Liver (tissue), 9 donors: ENCODE measurements around the gene PRELID3B. TPM values are rescaled to one million over a fixed set of nuclear protein-coding genes. Genes with fewer than 3 reads are reported as not detected.

Experiments
- DNase-seq: peaks from one replicate; pipeline ENCODE4 v3.0.0-alpha.2; 2017; ENCODE audit warnings: low spot score
- H3K27ac ChIP-seq, 2 donors: one replicate each; pipeline ENCODE4 v1.7.0; 2013; ENCODE audit warnings: inconsistent platforms in 2 of 2, low read length in 2 of 2, control low read depth in 1 of 2, low read depth in 1 of 2, mild to moderate bottlenecking in 1 of 2
- H3K27me3 ChIP-seq, 4 donors: one replicate each; pipeline versions ENCODE4 v1.6.1 to v1.7.0; 2013; ENCODE audit warnings: low read length in 3 of 4, inconsistent platforms in 1 of 4, mild to moderate bottlenecking in 1 of 4, moderate library complexity in 1 of 4; ENCODE audit not compliant: control insufficient read depth in 4 of 4, insufficient read depth in 4 of 4
- H3K36me3 ChIP-seq, 4 donors: one replicate each; pipeline versions ENCODE4 v1.6.1 to v1.7.0; 2013; ENCODE audit warnings: low read length in 3 of 4, mild to moderate bottlenecking in 3 of 4, low read depth in 1 of 4, moderate library complexity in 1 of 4; ENCODE audit not compliant: control insufficient read depth in 4 of 4, insufficient read depth in 3 of 4
- H3K4me1 ChIP-seq, 4 donors: one replicate each; pipeline versions ENCODE4 v1.6.1 to v1.7.0; 2013; ENCODE audit warnings: low read length in 3 of 4, mild to moderate bottlenecking in 3 of 4, moderate library complexity in 1 of 4; ENCODE audit not compliant: control insufficient read depth in 4 of 4, insufficient read depth in 4 of 4
- H3K4me3 ChIP-seq, 3 donors: one replicate each; pipeline versions ENCODE4 v1.6.1 to v1.7.0; 2013; ENCODE audit warnings: low read length in 3 of 3, control low read depth in 1 of 3, low read depth in 1 of 3, mild to moderate bottlenecking in 1 of 3
- H3K9ac ChIP-seq, 2 donors: one replicate each; pipeline ENCODE4 v1.7.0; 2013; ENCODE audit warnings: low read length in 2 of 2, mild to moderate bottlenecking in 2 of 2, moderate library complexity in 2 of 2, control low read depth in 1 of 2, low read depth in 1 of 2
- H3K9me3 ChIP-seq, 4 donors: one replicate each; pipeline versions ENCODE4 v1.6.1 to v1.7.0; 2013; ENCODE audit warnings: low read length in 3 of 4; ENCODE audit not compliant: control insufficient read depth in 4 of 4
- EGR1 ChIP-seq, 2 donors: IDR thresholded peaks; 2 replicates each; pipeline ENCODE4 v1.6.1; 2016 to 2018; ENCODE audit warnings: antibody characterized with exemption in 2 of 2, low read depth in 2 of 2
- FOXA1 ChIP-seq: IDR thresholded peaks from 2 replicates; pipeline ENCODE4 v1.6.1; 2016; ENCODE audit warnings: antibody characterized with exemption
- FOXA2 ChIP-seq: IDR thresholded peaks from 2 replicates; pipeline ENCODE4 v1.6.1; 2016; ENCODE audit warnings: antibody characterized with exemption
- GABPA ChIP-seq, 2 donors: IDR thresholded peaks in 1 of 2; conservative IDR thresholded peaks in 1 of 2; 2 replicates each; pipeline ENCODE4 v1.6.1; 2016; ENCODE audit warnings: antibody characterized with exemption in 2 of 2, mild to moderate bottlenecking in 1 of 2, moderate library complexity in 1 of 2
- RAD21 ChIP-seq, 2 donors: IDR thresholded peaks; 2 replicates each; pipeline ENCODE4 v1.6.1; 2016; ENCODE audit warnings: antibody characterized with exemption in 2 of 2, mild to moderate bottlenecking in 2 of 2
- RXRA ChIP-seq, 2 donors: IDR thresholded peaks; 2 replicates each; pipeline ENCODE4 v1.6.1; 2017 to 2018; ENCODE audit warnings: antibody characterized with exemption in 2 of 2, mild to moderate bottlenecking in 1 of 2
- SP1 ChIP-seq: IDR thresholded peaks from 2 replicates; pipeline ENCODE4 v1.6.1; 2018; ENCODE audit warnings: antibody characterized with exemption, mild to moderate bottlenecking
- TAF1 ChIP-seq: conservative IDR thresholded peaks from 2 replicates; pipeline ENCODE4 v1.6.1; 2016; ENCODE audit warnings: antibody characterized with exemption, mild to moderate bottlenecking
- WGBS: extraction: QIAGEN DNeasy Blood & Tissue Kit; methylation state at CpG from one replicate; pipeline ENCODE4 v1.1.7; 2013; 5-methylcytosine and 5-hydroxymethylcytosine counted together
- polyA plus RNA-seq, 2 donors: library from polyadenylated mRNA; stranded (reverse) in 1 of 2; unstranded in 1 of 2; fragments of 200-250 nt in 1 of 2; fragments of >200 nt in 1 of 2; fragmentation: Nextera tagmentation in 1 of 2; extraction: Ambion mirVana in 1 of 2; gene quantifications; one replicate each; pipeline versions ENCODE4 v1.2.1 to v1.2.3, GENCODE V29; 2013 to 2015
- total RNA-seq, 2 donors: library from RNA; depleted of rRNA; stranded (reverse); fragments of >200 nt; gene quantifications; one replicate each; pipeline ENCODE4 v1.2.3, GENCODE V29; 2014
- TF ChIP-seq, protein P1 (sequence below): fragments of 150-350 bp; IDR thresholded peaks from 2 replicates; pipeline ENCODE4 v1.5.1; 2017; ENCODE audit warnings: improper control_type of control experiment, low read depth, low read length; ENCODE audit not compliant: missing input control
- TF ChIP-seq, protein P2 (sequence below): IDR thresholded peaks from 2 replicates; pipeline ENCODE4 v1.6.1; 2016; ENCODE audit warnings: antibody characterized with exemption
- TF ChIP-seq, protein P3 (sequence below): IDR thresholded peaks from 2 replicates; pipeline ENCODE4 v1.6.1; 2016; ENCODE audit warnings: antibody characterized with exemption
- TF ChIP-seq, protein P4 (sequence below): IDR thresholded peaks from 2 replicates; pipeline ENCODE4 v1.6.1; 2016; ENCODE audit warnings: antibody characterized with exemption
- donor health status: healthy.
- donor health status: healthy.
- donor health status: healthy.
- donor health status: healthy.
- donor health status: healthy.

Gene PRELID3B
- total and polyA plus RNA-seq, 4 donors, result 18.2 to 38.1 (median 25.3) TPM

DNA sequence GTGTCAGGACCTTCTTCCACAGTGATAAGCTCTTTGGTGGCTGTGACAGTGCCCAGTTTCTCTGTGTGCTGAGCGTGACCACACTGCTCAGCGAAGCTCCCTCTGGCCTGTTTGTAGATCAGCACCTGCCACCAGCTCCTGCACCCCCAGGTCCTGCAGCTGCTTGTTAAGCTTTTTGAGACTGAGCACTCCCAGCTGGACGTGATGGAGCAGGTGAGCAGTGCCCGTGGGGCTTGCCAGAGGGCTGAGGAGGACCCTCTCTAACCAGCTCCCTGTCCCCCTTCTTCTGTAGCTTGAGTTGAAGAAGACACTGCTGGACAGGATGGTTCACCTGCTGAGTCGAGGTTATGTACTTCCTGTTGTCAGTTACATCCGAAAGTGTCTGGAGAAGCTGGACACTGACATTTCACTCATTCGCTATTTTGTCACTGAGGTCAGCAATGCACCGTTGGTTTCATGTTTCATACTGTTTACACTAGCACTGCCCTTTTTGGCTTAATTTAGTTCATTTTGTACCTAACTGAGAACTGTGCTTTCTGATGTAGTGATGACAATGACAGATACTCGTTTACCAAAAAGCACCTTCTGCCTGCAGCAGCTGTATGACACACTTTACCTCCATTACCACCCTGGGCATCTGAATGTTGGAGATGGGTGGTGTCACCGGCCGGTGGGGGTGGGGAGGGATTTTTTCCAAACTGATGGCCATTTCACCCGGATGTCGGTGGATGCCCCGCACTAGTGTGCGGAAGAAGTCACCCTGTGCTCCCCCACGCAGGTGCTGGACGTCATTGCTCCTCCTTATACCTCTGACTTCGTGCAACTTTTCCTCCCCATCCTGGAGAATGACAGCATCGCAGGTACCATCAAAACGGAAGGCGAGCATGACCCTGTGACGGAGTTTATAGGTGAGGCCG is 49.0 kb downstream of the PRELID3B start (continued):
- TF ChIP-seq, protein P1, sequence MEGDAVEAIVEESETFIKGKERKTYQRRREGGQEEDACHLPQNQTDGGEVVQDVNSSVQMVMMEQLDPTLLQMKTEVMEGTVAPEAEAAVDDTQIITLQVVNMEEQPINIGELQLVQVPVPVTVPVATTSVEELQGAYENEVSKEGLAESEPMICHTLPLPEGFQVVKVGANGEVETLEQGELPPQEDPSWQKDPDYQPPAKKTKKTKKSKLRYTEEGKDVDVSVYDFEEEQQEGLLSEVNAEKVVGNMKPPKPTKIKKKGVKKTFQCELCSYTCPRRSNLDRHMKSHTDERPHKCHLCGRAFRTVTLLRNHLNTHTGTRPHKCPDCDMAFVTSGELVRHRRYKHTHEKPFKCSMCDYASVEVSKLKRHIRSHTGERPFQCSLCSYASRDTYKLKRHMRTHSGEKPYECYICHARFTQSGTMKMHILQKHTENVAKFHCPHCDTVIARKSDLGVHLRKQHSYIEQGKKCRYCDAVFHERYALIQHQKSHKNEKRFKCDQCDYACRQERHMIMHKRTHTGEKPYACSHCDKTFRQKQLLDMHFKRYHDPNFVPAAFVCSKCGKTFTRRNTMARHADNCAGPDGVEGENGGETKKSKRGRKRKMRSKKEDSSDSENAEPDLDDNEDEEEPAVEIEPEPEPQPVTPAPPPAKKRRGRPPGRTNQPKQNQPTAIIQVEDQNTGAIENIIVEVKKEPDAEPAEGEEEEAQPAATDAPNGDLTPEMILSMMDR, result no peak
- no peak for TF ChIP-seq EGR1 (IDR thresholded peaks at IDR 0.05; ENCODE audit: low read depth in 2 of 2)
- no peak for TF ChIP-seq TAF1

DNA sequence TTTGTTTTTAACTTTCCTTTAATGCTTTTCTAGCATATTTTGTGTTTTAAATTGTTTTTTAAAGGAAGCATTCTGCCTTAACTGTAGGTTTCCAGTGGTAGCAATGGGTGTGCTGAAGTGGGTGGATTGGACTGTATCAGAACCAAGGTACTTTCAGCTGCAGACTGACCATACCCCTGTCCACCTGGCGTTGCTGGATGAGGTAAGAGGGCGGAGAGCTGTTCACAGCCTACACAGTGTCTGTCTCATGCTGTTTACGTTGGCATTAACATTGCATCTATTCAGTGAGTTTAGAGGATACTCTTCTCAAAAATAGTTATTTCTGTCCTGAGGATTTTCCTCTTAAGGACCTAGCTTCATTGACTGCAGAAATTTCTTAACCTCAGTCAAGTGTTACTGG is 49.7 kb downstream of the PRELID3B start:
- Histone ChIP-seq H3K9ac (no peak overlapping the region), H3K4me3 (no peak overlapping the region), H3K9me3 (no peaks in the 10 kb centered on the region), H3K27ac (peak overlapping the region; percentile 81 to 98), H3K4me1 (peaks cover 22 to 60% (median 45%) of the 10 kb centered on the region in 4 donors), H3K36me3 (peaks cover 15 to 40% (median 29%) of the 10 kb centered on the region in 4 donors), H3K27me3 (no peaks in the 10 kb centered on the region)
- WGBS, result 74% methylated on average over 3 of the region's 3 CpGs
- TF ChIP-seq GABPA (IDR thresholded peaks at IDR 0.05 in 1 of 2, conservative IDR thresholded peaks at IDR 0.05 in 1 of 2), result no peak
- TF ChIP-seq FOXA2, result no peak
- TF ChIP-seq, protein P2, sequence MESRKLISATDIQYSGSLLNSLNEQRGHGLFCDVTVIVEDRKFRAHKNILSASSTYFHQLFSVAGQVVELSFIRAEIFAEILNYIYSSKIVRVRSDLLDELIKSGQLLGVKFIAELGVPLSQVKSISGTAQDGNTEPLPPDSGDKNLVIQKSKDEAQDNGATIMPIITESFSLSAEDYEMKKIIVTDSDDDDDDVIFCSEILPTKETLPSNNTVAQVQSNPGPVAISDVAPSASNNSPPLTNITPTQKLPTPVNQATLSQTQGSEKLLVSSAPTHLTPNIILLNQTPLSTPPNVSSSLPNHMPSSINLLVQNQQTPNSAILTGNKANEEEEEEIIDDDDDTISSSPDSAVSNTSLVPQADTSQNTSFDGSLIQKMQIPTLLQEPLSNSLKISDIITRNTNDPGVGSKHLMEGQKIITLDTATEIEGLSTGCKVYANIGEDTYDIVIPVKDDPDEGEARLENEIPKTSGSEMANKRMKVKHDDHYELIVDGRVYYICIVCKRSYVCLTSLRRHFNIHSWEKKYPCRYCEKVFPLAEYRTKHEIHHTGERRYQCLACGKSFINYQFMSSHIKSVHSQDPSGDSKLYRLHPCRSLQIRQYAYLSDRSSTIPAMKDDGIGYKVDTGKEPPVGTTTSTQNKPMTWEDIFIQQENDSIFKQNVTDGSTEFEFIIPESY, result no peak
- no peak for TF ChIP-seq FOXA1
- TF ChIP-seq, protein P3, sequence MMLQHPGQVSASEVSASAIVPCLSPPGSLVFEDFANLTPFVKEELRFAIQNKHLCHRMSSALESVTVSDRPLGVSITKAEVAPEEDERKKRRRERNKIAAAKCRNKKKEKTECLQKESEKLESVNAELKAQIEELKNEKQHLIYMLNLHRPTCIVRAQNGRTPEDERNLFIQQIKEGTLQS, result no peak
- TF ChIP-seq, protein P4, sequence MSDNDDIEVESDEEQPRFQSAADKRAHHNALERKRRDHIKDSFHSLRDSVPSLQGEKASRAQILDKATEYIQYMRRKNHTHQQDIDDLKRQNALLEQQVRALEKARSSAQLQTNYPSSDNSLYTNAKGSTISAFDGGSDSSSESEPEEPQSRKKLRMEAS, result no peak
- TF ChIP-seq, protein P1, result no peak
- TF ChIP-seq RAD21 (IDR thresholded peaks at IDR 0.05), result no peak
- no peak for TF ChIP-seq SP1
- no peak for TF ChIP-seq RXRA (IDR thresholded peaks at IDR 0.05)
- no peak for DNase-seq
